Placental pericyte (primary cell): ENCODE results near the gene TBC1D22A. TPM values are rescaled to one million over a fixed set of nuclear protein-coding genes. Genes with fewer than 3 reads are reported as not detected.

Experiments used
- total RNA-seq: library from RNA; depleted of rRNA; stranded (reverse); fragments of >200 nt; gene quantifications from 2 replicates; pipeline ENCODE4 v1.2.3, GENCODE V29; 2012

TBC1D22A gene, protein sequence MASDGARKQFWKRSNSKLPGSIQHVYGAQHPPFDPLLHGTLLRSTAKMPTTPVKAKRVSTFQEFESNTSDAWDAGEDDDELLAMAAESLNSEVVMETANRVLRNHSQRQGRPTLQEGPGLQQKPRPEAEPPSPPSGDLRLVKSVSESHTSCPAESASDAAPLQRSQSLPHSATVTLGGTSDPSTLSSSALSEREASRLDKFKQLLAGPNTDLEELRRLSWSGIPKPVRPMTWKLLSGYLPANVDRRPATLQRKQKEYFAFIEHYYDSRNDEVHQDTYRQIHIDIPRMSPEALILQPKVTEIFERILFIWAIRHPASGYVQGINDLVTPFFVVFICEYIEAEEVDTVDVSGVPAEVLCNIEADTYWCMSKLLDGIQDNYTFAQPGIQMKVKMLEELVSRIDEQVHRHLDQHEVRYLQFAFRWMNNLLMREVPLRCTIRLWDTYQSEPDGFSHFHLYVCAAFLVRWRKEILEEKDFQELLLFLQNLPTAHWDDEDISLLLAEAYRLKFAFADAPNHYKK
- 18.6 and 21.3 TPM in 2 replicates for total RNA-seq

DNA sequence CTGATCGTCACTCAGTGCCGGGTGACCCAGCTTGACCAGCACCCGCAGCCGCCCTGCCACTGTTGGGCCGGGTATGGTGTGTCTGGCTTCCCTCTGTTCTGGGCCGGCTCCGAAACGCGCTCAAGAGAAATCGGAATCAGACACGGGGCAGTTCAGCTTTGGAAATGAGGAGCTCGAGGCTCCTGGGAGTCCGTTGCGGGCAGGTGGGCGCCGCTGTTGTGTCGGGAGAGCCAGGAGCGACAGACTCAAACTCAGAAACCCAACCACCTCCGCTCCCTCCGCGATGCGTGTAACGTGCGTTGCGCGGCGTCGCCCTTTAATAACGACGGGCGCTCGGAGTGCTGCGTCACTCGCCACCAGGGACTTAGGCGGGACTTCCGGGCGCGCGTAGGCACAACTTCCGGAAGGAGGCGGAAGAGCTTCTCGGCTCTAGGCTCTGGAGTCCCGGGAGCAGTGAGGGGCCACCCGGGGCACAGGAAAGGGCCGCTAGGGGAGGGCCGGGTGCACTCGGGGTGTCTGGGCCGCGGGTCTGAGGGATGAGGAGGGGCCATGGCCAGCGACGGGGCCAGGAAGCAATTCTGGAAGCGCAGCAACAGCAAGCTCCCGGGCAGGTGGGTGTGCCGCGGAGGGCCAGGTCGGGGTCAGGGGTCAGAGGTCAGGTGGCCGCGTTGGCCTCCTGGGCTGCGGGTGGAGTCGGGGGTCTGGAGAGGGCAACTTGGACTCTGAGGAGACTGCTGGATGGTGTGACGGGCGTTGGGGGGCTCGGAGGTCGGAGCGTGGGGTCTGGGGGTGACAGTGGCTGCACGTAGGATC lies at the start of gene TBC1D22A:
TBC1D22A (plus strand) TSS at position 413 of the 813 bp plus-strand sequence; CDS start at position 550, 137 bp downstream.

DNA sequence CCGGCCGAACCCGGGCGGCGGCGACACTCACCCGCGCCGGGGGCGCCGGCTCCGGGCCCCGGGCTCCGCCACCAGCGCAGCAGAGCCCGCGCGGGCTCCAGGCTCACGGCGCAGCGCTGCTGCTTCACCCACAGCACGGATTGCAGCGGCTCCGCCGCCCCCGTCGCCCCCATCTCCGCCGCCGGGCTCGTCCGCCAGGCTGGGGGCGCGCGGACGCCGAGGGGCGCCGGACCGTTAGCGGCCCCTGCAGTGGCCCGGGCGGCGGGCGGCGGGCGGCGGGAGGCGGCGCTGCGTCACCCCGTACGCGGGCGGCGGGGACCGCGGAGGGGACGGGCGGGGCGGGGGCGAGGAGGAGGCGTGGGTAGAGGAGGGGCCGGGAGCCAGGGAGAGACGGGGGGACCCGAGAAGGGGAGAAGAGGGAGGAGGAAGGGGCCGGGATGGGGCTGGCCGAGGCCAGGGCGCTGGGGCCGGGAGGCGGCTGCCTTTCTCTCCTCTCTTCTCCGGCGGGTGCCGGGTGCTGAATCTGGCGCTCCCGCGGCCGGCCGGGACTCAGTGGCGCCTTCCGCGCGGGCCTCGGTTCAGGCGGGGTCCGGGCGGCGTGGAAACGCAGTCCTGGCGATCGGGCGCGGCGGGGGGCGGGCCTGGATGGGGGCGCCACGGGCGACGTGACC lies 24.3 kb upstream of the TBC1D22A start, which contains the start of gene CERK:
CERK (minus strand) TSS at position 277 of the 671 bp plus-strand sequence; CDS start at position 173, 104 bp downstream.

Other genes starting within 250 kb of the TBC1D22A start
- gene CELSR1, start 225.0 kb upstream of the TBC1D22A start, total RNA-seq = under 0.01 and 0.43 TPM in 2 replicates
- 8.4 and 13.6 TPM in 2 replicates for gene GRAMD4, start 142.3 kb upstream of the TBC1D22A start, total RNA-seq
- gene CERK, start 24.4 kb upstream of the TBC1D22A start, total RNA-seq = 19.7 and 63.9 TPM in 2 replicates